Dedifferentiated amniotic fluid mesenchymal stem cell (primary cell): ENCODE data around the gene FBXO8.
A peak's percentile ranks its signal among the peaks of the same experiment; 100 is the strongest.

Experiments
- DNase-seq: peaks from one replicate; pipeline ENCODE4 v3.0.0-alpha.2; 2016; ENCODE audit errors: extremely low spot score

The FBXO8 gene

GRCh38 chr4:174209341-174209740, 74.1 kb downstream of the FBXO8 start:
- no peak for DNase-seq

GRCh38 chr4:174207367-174207766, 76.1 kb downstream of the FBXO8 start:
- DNase-seq = no peak

- DNase-seq = no peak
Measured at GRCh38 chr4:174204164-174204831, 79.2 kb downstream of the FBXO8 start.

- DNase-seq = no peak
Measured at GRCh38 chr4:174201871-174202270, 81.6 kb downstream of the FBXO8 start.

GRCh38 chr4:174199735-174200134, 83.7 kb downstream of the FBXO8 start:
- no peak for DNase-seq

GRCh38 chr4:174198828-174199227, 84.6 kb downstream of the FBXO8 start:
- DNase-seq = peak; percentile 81

- no peak for DNase-seq
Measured at GRCh38 chr4:174198396-174198795, 85.1 kb downstream of the FBXO8 start.

GRCh38 chr4:174193438-174194374, 89.8 kb downstream of the FBXO8 start:
- no peak for DNase-seq

GRCh38 chr4:174192943-174193342, 90.5 kb downstream of the FBXO8 start:
- no peak for DNase-seq

- DNase-seq = no peak
Measured at GRCh38 chr4:174190832-174191500, 92.5 kb downstream of the FBXO8 start.

GRCh38 chr4:174189392-174190015, 94.0 kb downstream of the FBXO8 start:
- no peak for DNase-seq
